Stomach (tissue), 9 donors: ENCODE data around the gene RAB4B. TPM values are rescaled to one million over a fixed set of nuclear protein-coding genes. Genes with fewer than 3 reads are reported as not detected.
A peak's percentile ranks its signal among the peaks of the same experiment; 100 is the strongest.

ENCODE experiments used
- DNase-seq, 2 donors: peaks; one replicate each; pipeline versions ENCODE4 v3.0.0 to v3.0.0-alpha.2; 2013 to 2019
- H3K27ac ChIP-seq, 5 donors: fragments of 200-600 bp in 4 of 5; sonication (generic) in 4 of 5; one replicate each; pipeline ENCODE4 v1.5.1; 2013 to 2019; ENCODE audit warnings: mild to moderate bottlenecking in 1 of 5, moderate library complexity in 1 of 5
- H3K27me3 ChIP-seq, 3 donors: fragments of 200-600 bp; sonication (generic); one replicate each; pipeline ENCODE4 v1.5.1; 2017 to 2019; ENCODE audit warnings: mixed run types in 1 of 3
- H3K36me3 ChIP-seq, 4 donors: fragments of 200-600 bp; sonication (generic); 1 replicate in 3 of 4; 2 replicates in 1 of 4; pipeline ENCODE4 v1.5.1; 2016 to 2019
- H3K4me1 ChIP-seq, 4 donors: fragments of 200-600 bp; sonication (generic); one replicate each; pipeline ENCODE4 v1.5.1; 2016 to 2019
- H3K4me3 ChIP-seq, 4 donors: fragments of 200-600 bp; sonication (generic) in 3 of 4; one replicate each; pipeline ENCODE4 v1.5.1; 2016 to 2019; ENCODE audit warnings: mild to moderate bottlenecking in 1 of 4
- H3K9me3 ChIP-seq, 4 donors: fragments of 200-600 bp; sonication (generic); one replicate each; pipeline ENCODE4 v1.5.1; 2016 to 2019
- EP300 ChIP-seq: sonication (generic); formaldehyde crosslinking; IDR thresholded peaks from one replicate; pipeline ENCODE4 v1.6.1; 2017; ENCODE audit warnings: antibody characterized with exemption
- POLR2A ChIP-seq, 4 donors: fragments of 450-650 bp; IDR thresholded peaks; one replicate each; pipeline ENCODE4 v1.6.1; 2016; ENCODE audit warnings: antibody characterized with exemption in 4 of 4, control low read depth in 2 of 4, mild to moderate bottlenecking in 1 of 4, moderate library complexity in 1 of 4
- POLR2AphosphoS5 ChIP-seq, 3 donors: sonication (generic); formaldehyde crosslinking; IDR thresholded peaks; one replicate each; pipeline ENCODE4 v1.6.1; 2016; ENCODE audit warnings: antibody characterized with exemption in 3 of 3
- WGBS, 5 donors: extraction: QIAGEN DNeasy Blood & Tissue Kit in 3 of 5; methylation state at CpG; one replicate each; pipeline versions ENCODE4 v1.1.5 to v1.1.7; 2013 to 2018; 5-methylcytosine and 5-hydroxymethylcytosine counted together
- intact Hi-C: fragments of 100-400 bp; cut with DNase I; formaldehyde crosslinking; loops from one replicate; pipeline ENCODE4 v1.15.1; 2023; ENCODE audit warnings: low total_unique reads
- polyA plus RNA-seq, 3 donors: library from polyadenylated mRNA; stranded (reverse); fragments of 200-250 nt; gene quantifications; one replicate each; pipeline ENCODE4 v1.2.3, GENCODE V29; 2013
- total RNA-seq, 5 donors: library from RNA; depleted of rRNA; stranded (reverse); fragments of >200 nt; gene quantifications; one replicate each; pipeline versions ENCODE4 v1.1.0 to v1.2.3, GENCODE V29; 2014 to 2016
- TF ChIP-seq, protein P1 (sequence below), 7 experiments: fragments of 450-650 bp in 4 of 7; fragments of 200-600 bp in 3 of 7; sonication (generic) in 3 of 7; IDR thresholded peaks; one replicate each; pipeline ENCODE4 v1.5.1; 2016 to 2019; ENCODE audit warnings: antibody characterized with exemption in 7 of 7, control low read depth in 2 of 7, mild to moderate bottlenecking in 1 of 7
- donor health status: healthy with polysubstance abuse.
- donor health status: Bipolar disorder and iron deficiency.
- donor health status: healthy.

Gene RAB4B
- total and polyA plus RNA-seq, 8 donors: 10.3 to 53.7 (median 39.2) TPM; not detected in 1

DNA sequence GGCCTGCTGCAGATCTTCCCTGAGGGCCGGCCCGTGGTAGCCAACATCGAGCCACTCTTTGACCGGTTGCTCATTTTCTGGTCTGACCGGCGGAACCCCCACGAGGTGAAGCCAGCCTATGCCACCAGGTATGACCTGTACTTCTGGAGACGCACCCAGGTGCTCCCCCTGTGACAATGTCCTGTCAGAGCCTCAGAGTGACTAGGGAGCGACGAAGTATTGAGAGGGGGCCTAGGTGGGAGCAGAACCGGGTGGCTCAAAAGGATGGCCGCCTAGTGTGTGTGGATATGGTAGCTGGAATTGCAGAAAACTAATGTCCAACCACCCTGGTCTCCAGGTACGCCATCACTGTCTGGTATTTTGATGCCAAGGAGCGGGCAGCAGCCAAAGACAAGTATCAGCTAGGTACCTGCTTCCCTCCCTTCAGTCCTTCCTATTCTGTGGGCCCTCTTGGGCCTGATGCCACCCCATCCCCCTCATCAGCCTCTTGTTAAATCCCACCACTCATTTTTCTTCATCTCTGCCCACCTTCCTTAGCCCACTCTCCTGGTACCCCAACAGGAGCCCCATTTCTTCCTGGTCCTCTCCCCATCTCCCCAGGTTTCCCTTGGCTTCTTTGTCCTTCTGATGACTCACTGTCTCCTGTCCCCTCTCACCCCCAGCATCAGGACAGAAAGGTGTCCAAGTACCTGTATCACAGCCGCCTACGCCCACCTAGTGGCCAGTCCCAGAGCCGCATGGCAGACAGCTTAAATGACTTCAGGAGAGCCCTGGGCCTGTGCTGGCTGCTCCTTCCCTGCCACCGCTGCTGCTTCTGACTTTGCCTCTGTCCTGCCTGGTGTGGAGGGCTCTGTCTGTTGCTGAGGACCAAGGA, 29.3 kb downstream of the RAB4B start:
- 66 to 78% (median 68%) methylated on average over 10 to 18 of the region's 18 CpGs for WGBS, 5 donors
- peak in 1 of 2 donors; percentile 57 for DNase-seq
- no peak for TF ChIP-seq POLR2AphosphoS5 (IDR thresholded peaks at IDR 0.05)
- TF ChIP-seq, protein P1, sequence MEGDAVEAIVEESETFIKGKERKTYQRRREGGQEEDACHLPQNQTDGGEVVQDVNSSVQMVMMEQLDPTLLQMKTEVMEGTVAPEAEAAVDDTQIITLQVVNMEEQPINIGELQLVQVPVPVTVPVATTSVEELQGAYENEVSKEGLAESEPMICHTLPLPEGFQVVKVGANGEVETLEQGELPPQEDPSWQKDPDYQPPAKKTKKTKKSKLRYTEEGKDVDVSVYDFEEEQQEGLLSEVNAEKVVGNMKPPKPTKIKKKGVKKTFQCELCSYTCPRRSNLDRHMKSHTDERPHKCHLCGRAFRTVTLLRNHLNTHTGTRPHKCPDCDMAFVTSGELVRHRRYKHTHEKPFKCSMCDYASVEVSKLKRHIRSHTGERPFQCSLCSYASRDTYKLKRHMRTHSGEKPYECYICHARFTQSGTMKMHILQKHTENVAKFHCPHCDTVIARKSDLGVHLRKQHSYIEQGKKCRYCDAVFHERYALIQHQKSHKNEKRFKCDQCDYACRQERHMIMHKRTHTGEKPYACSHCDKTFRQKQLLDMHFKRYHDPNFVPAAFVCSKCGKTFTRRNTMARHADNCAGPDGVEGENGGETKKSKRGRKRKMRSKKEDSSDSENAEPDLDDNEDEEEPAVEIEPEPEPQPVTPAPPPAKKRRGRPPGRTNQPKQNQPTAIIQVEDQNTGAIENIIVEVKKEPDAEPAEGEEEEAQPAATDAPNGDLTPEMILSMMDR (IDR thresholded peaks at IDR 0.05): peak in 2 of 7 experiments; percentile 11 to 34
- no peak for TF ChIP-seq EP300
- no peak for TF ChIP-seq POLR2A (IDR thresholded peaks at IDR 0.05)
- Histone ChIP-seq H3K4me1 (peaks cover 70 to 94% (median 93%) of the 10 kb centered on the region in 4 donors), H3K4me3 (peak overlapping the region in 1 of 4 donors; percentile 33), H3K27ac (peak overlapping the region; percentile 68 to 99 (median 95)), H3K27me3 (no peaks in the 10 kb centered on the region), H3K36me3 (peaks cover 19 to 33% (median 31%) of the 10 kb centered on the region in 4 donors), H3K9me3 (no peaks in the 10 kb centered on the region)
- intact Hi-C loops: loop anchor here (5.0 kb wide), 1 partner anchor 145 kb away; no protein-coding TSS in a partner anchor

GRCh38 chr19:40808021-40808325, 29.9 kb downstream of the RAB4B start:
- Histone ChIP-seq H3K27ac (peak overlapping the region in 4 of 5 donors; percentile 73 to 99 (median 96)), H3K27me3 (no peaks in the 10 kb centered on the region), H3K9me3 (no peaks in the 10 kb centered on the region), H3K4me3 (no peak overlapping the region), H3K36me3 (peaks cover 19 to 33% (median 31%) of the 10 kb centered on the region in 4 donors), H3K4me1 (peaks cover 64 to 93% (median 91%) of the 10 kb centered on the region in 4 donors)
- 85 to 100% (median 91%) methylated on average over 2 of the region's 2 CpGs; no CpG with 5 or more reads in 1 of the 5 donors for WGBS, 5 donors
- TF ChIP-seq EP300 (no peak), POLR2A (IDR thresholded peaks at IDR 0.05) (no peak), POLR2AphosphoS5 (IDR thresholded peaks at IDR 0.05) (no peak)
- TF ChIP-seq, protein P1 (IDR thresholded peaks at IDR 0.05): no peak
- peak in 1 of 2 donors; percentile 11 for DNase-seq
- intact Hi-C loops: loop anchor here (5.0 kb wide), 1 partner anchor 146 kb away; no protein-coding TSS in a partner anchor

DNA sequence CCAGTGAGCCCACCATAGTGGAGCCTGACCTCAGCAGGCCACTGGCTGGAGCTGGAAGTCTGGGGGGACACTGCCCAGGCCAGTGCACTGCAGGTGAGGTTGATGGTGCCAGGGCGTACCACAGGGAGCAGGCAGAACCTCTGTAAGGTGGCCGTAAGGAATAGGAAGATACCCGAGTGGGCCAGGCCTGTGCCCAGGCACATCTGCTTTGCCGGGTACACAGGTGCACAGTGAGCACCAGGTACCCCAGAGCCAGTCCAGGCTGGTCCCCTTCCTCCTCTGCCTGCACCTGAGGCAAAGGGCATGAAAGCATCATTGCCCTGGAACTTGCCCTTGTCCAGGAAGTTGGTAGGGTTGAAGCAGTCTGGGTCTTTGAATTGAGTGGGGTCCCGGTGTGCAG, 30.4 kb downstream of the RAB4B start:
- Histone ChIP-seq H3K27me3 (no peaks in the 10 kb centered on the region), H3K9me3 (no peaks in the 10 kb centered on the region), H3K4me1 (peaks cover 58 to 92% (median 91%) of the 10 kb centered on the region in 4 donors), H3K4me3 (no peak overlapping the region), H3K36me3 (peaks cover 19 to 33% (median 31%) of the 10 kb centered on the region in 4 donors), H3K27ac (peak overlapping the region in 2 of 5 donors; percentile 95 to 99)
- TF ChIP-seq POLR2A (IDR thresholded peaks at IDR 0.05): no peak
- no peak for TF ChIP-seq EP300
- TF ChIP-seq, protein P1 (IDR thresholded peaks at IDR 0.05): no peak
- WGBS, 5 donors: 84 to 93% (median 86%) methylated on average over 5 of the region's 5 CpGs
- intact Hi-C loops: loop anchor here (5.0 kb wide), 1 partner anchor 146 kb away; no protein-coding TSS in a partner anchor
- peak in 1 of 2 donors; percentile 11 for DNase-seq

GRCh38 chr19:40809358-40810086, 31.5 kb downstream of the RAB4B start:
- H3K4me1 ChIP-seq: peaks cover 48 to 87% (median 82%) of the 10 kb centered on the region in 4 donors
- peak overlapping the region in 3 of 4 donors; percentile 41 to 54 (median 51) for H3K4me3 ChIP-seq
- TF ChIP-seq POLR2A (IDR thresholded peaks at IDR 0.05): no peak
- no peak for TF ChIP-seq POLR2AphosphoS5 (IDR thresholded peaks at IDR 0.05)
- TF ChIP-seq, protein P1 (IDR thresholded peaks at IDR 0.05): no peak
- no peak for TF ChIP-seq EP300
- peaks cover 19 to 33% (median 31%) of the 10 kb centered on the region in 4 donors for H3K36me3 ChIP-seq
- DNase-seq: peak in 1 of 2 donors; percentile 11
- H3K9me3 ChIP-seq: no peaks in the 10 kb centered on the region
- peak overlapping the region in 4 of 5 donors; percentile 71 to 84 (median 82) for H3K27ac ChIP-seq
- intact Hi-C loops: loop anchor here (5.0 kb wide), 1 partner anchor 147 kb away; no protein-coding TSS in a partner anchor
- 91 to 95% (median 93%) methylated on average over 27 to 39 of the region's 39 CpGs for WGBS, 5 donors
- no peaks in the 10 kb centered on the region for H3K27me3 ChIP-seq
